Myocyte (in vitro differentiated cells): ENCODE measurements around the gene PSMA4. TPM values are rescaled to one million over a fixed set of nuclear protein-coding genes. Genes with fewer than 3 reads are reported as not detected.
"Not testable (repeated sequence)": the region's sequence is repeated elsewhere in the genome, so short reads cannot be mapped to it uniquely, and the experiment has no call there.

Experiments
- DNase-seq: peaks from one replicate; pipeline ENCODE4 v3.0.0-alpha.2; 2012; ENCODE audit warnings: low read depth
- total RNA-seq: library from RNA; depleted of rRNA; stranded (reverse); fragments of >200 nt; gene quantifications from 2 replicates; pipeline ENCODE4 v1.2.3, GENCODE V29; 2014

PSMA4 gene
- total RNA-seq, 1 donor from 2014 or later = 254 TPM

GRCh38 chr15:78550815-78551214 lies 10.6 kb downstream of the PSMA4 start:
- no peak for DNase-seq

- no peak for DNase-seq
Measured at GRCh38 chr15:78551902-78552301, 11.7 kb downstream of the PSMA4 start.

DNA sequence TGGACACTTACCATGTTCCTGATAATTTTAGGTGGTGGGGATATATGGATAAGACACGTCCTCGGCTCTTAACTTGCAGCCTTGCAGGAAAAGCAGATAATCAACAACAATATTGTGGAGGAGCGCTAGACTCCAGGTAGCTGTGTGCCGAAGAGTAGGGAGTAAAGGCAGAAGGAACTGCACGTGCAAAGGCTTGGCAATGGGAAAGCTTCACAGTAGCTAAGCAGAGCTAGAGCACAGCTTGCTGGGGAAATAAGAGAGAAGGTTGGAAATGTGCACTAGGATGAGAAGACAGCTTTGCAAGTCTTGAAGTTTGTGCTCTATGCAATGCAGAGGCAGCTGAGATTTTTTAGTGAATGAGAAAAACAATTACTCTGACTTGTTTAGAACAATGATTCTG lies 12.4 kb downstream of the PSMA4 start:
- no peak for DNase-seq

DNA sequence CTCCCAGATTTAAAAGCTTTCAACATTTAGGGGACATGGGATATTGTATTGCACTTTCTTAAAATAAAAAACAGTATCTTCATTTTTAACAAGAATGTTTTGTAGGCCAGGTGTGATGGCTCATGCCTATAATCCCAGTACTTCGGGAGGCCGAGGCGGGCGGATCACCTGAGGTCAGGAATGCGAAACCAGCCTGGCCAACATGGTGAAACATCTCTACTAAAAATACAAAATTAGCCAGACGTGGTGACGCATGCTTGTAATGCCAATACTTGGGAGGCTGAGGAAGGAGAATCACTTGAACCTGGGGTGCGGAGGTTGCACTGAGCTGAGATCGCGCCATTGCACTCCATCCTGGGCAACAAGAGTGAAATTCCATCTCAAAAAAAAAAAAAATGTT lies 20.0 kb downstream of the PSMA4 start:
- DNase-seq = not testable (repeated sequence)

DNA sequence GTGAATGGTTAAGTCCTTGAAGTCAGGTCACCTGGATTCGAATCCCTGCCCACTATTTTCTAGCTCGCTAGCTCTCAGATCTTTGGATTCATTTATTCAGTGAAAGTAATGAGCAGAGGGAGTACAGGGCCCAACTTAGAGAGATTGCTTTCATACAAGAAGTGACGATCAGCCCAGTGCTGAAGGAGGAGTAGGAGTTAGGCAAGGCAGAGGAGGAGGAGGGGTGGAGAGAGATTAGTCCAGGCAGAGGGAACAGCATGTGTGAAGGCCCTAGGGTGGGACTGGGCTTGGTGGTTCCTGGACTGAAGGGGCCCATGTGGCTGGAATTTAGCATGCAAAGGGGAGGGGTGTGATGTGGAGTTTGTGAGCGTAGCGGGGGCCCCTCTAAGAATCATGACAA lies 21.2 kb downstream of the PSMA4 start:
- no peak for DNase-seq

- no peak for DNase-seq
Measured at GRCh38 chr15:78563092-78563491, 22.8 kb downstream of the PSMA4 start.

DNA sequence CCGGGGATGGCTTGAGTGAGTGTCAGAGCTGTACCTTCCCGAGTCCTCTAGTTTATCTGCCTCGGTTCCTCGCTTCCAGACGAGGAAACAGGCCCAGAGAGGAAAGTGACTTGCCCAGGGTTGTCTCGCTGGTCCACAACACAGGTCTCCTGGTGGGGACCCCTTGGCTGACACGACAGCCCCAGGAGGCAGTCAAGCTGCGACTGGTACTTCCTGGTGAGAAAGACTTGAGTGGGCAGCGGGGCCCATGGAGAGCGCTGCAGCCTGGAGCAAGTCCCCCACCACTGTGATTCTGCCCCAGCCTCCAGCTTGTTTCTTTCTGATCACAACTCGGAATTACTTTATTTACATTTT lies 24.5 kb downstream of the PSMA4 start:
- DNase-seq = no peak

DNA sequence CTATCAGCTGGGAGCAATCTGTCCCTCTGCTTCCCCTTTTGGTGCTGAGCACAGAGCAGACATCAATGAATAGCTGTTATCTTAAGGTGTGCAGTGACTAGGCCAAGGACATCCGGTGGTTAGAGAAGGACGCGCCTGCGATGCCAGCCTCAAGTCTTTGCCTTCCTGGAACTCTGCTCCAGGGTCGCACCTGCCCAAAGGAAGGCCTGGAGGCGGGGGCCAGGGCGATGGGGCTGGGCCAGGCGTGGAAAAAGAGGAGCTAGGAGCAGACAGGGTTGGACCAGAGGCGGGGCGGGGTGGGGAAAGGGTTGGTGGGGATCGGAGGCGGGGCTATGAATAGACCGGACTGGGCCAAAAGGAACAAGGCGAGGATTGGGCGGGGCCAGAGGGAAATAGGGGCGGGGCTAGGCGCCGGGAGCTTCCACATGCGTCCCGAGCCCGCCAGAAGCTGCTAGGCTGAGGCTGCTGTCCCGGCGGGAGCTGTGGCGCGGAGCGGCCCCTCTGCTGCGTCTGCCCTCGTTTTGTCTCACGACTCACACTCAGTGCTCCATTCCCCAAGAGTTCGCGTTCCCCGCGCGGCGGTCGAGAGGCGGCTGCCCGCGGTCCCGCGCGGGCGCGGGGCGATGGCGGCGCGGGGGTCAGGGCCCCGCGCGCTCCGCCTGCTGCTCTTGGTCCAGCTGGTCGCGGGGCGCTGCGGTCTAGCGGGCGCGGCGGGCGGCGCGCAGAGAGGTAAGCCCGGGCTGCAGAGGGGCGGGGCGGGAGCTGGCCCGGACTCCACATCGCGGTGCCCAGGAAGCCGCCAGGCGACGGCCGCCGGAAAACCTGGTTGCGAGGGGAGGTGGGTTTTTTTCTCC lies 25.1 kb downstream of the PSMA4 start, which contains the start of gene CHRNA5:
TSS of gene CHRNA5 (plus strand) at position 424 of the 854 bp plus-strand sequence. CDS start at position 624, 200 bp downstream.
- peak; percentile 84 for DNase-seq

- DNase-seq = peak; percentile 17
Measured at GRCh38 chr15:78565951-78566774, 25.9 kb downstream of the PSMA4 start.

- DNase-seq = no peak
Measured at GRCh38 chr15:78567531-78567930, 27.3 kb downstream of the PSMA4 start.

- no peak for DNase-seq
Measured at GRCh38 chr15:78570710-78571109, 30.5 kb downstream of the PSMA4 start.

- DNase-seq = no peak
Measured at GRCh38 chr15:78571382-78571781, 31.1 kb downstream of the PSMA4 start.

GRCh38 chr15:78573416-78573815 lies 33.2 kb downstream of the PSMA4 start:
- no peak for DNase-seq

DNA sequence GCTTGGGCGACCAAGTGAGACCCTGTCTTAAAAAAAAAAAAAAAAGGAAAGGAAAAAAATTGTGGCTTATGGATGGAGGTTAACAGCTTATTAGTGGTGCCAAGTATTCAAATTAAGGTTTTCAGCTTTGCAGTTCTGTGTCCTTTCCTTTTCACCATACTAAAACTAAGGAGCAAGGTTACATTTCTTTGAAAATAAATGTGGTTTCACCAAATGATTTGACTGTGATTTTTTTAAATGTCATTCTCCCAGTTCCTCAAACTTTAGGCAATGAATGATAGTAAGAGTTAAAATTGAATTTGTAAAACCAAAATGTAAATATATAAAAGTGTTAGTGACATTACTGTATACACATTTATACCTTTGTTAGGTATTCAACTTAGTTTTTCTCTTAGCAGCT lies 34.7 kb downstream of the PSMA4 start:
- no peak for DNase-seq

- DNase-seq = no peak
Measured at GRCh38 chr15:78597583-78597982, 57.3 kb downstream of the PSMA4 start.

GRCh38 chr15:78598348-78598747 lies 58.1 kb downstream of the PSMA4 start:
- DNase-seq = no peak

- DNase-seq = no peak
Measured at GRCh38 chr15:78599189-78599588, 58.9 kb downstream of the PSMA4 start.

Other genes with a start within 250 kb of the PSMA4 start
- gene SKIC8, start 240.8 kb upstream of the PSMA4 start, total RNA-seq = 49.5 and 56.8 TPM in 2 replicates
- gene CRABP1, start 200.1 kb upstream of the PSMA4 start, total RNA-seq = not detected in 2 replicates
- gene IREB2, start 102.2 kb upstream of the PSMA4 start, total RNA-seq = 29.5 and 29.7 TPM in 2 replicates
- 3.7 and 4.9 TPM in 2 replicates for gene HYKK, start 32.9 kb upstream of the PSMA4 start, total RNA-seq
- 2.0 and 2.5 TPM in 2 replicates for gene CHRNA5, start 25.1 kb downstream of the PSMA4 start, total RNA-seq
- gene CHRNA3, start 80.6 kb downstream of the PSMA4 start, total RNA-seq = 0.45 TPM in 1 of 2 replicates, not detected in the other
- not detected in 2 replicates for gene CHRNB4, start 100.8 kb downstream of the PSMA4 start, total RNA-seq